IPS DF 6.9 (cell line): ENCODE results near the gene MT2A.
"Not testable (repeated sequence)": the region's sequence is repeated elsewhere in the genome, so short reads cannot be mapped to it uniquely, and the experiment has no call there.

ENCODE experiments used
- DNase-seq: peaks from one replicate; pipeline ENCODE4 v3.0.0-alpha.2; 2013; ENCODE audit warnings: low read depth, low spot score
- H3K27ac ChIP-seq: one replicate; pipeline ENCODE4 v1.5.1; 2013; ENCODE audit warnings: low read length, control low read depth
- H3K27me3 ChIP-seq: 2 replicates; pipeline ENCODE4 v1.6.1; 2013; ENCODE audit warnings: mild to moderate bottlenecking, low read length; ENCODE audit not compliant: control insufficient read depth, insufficient read depth
- H3K36me3 ChIP-seq: 2 replicates; pipeline ENCODE4 v1.6.1; 2013; ENCODE audit warnings: low read length; ENCODE audit not compliant: control insufficient read depth, insufficient read depth
- H3K4me1 ChIP-seq: 2 replicates; pipeline ENCODE4 v1.6.1; 2013; ENCODE audit warnings: low read length; ENCODE audit not compliant: control insufficient read depth, insufficient read depth
- H3K4me3 ChIP-seq: 2 replicates; pipeline ENCODE4 v1.5.1; 2013; ENCODE audit warnings: mild to moderate bottlenecking, low read length
- H3K9me3 ChIP-seq: 2 replicates; pipeline ENCODE4 v1.6.1; 2013; ENCODE audit warnings: low read length, inconsistent platforms; ENCODE audit not compliant: control insufficient read depth, insufficient read depth
- WGBS: extraction: QIAGEN DNeasy Blood & Tissue Kit; methylation state at CpG from one replicate; pipeline ENCODE4 v1.1.7; 2013; ENCODE audit warnings: mixed read lengths, missing lambda C conversion rate; ENCODE audit not compliant: insufficient read length, insufficient coverage; 5-methylcytosine and 5-hydroxymethylcytosine counted together

MT2A gene

DNA sequence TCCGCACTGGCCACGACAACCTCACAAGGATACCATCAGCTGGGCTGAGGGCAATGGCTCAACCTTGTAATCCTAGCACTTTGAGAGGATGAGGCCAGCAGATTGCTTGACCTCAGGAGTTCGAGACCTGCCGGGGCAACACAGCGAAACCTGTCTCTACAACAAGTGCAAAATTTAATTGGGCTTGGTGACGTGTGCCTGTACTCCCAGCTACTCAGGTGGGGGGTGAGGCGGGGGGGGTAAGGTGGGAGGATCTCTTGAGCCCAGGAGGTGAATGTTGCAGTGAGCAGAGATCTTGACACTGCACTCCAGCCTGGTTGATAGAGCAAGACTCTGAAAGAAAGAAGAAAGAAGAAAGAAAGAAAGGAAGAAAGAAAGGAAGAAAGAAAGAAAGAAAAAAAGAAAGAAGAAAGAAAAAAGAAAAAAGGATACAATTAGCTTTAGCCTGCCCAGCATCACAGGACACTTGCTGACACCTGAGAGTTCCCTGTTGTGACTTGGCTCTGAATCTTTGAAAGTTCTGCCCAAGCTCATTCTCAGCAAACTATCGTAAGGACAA lies 12.0 kb downstream of the MT2A start:
- Histone ChIP-seq H3K36me3 (no peaks in the 10 kb centered on the region), H3K27ac (no peak overlapping the region), H3K4me1 (peaks cover 6% of the 10 kb centered on the region), H3K4me3 (no peak overlapping the region), H3K9me3 (no peaks in the 10 kb centered on the region), H3K27me3 (peaks cover 68% of the 10 kb centered on the region)
- no peak for DNase-seq
- no CpG with 5 or more reads among the region's 8 CpGs for WGBS

DNA sequence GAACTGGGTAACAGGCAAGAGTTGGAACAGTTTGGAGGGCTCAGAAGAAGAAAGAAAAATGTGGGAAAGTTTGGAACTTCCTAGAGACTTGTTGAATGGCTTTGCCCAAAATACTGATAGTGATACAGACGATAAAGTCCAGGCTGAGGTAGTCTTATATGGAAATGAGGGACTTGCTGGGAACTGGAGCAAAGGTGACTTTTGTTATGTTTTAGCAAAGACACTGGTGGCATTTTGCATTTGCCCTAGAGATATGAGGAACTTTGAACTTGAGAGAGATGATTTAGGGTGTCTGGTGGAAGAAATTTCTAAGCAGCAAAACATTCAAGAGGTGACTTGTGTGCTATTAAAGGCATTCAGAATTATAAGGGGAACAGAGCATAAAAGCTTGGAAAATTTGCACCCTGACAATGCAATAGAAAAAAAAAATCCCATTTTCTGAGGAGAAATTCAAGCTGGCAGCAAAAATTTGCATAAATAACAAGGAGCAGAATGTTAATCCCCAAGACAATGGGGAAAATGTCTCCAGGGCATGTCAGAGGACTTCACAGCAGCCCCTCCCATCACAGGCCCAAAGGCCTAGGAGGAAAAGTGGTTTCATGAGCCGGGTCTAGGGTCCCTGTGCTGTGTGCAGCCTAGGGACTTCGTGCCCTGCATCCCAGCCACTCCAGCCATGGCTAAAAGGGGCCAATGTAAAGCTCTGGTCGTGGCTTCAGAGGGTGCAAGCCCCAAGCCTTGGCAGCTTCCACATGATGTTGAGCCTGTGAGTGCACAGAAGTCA lies 13.5 kb downstream of the MT2A start:
- DNase-seq, H3K4me1 ChIP-seq, H3K9me3 ChIP-seq, H3K36me3 ChIP-seq, H3K27ac ChIP-seq, H3K4me3 ChIP-seq: not testable (repeated sequence)
- peaks cover 72% of the 10 kb centered on the region for H3K27me3 ChIP-seq
- no CpG with 5 or more reads among the region's 4 CpGs for WGBS

DNA sequence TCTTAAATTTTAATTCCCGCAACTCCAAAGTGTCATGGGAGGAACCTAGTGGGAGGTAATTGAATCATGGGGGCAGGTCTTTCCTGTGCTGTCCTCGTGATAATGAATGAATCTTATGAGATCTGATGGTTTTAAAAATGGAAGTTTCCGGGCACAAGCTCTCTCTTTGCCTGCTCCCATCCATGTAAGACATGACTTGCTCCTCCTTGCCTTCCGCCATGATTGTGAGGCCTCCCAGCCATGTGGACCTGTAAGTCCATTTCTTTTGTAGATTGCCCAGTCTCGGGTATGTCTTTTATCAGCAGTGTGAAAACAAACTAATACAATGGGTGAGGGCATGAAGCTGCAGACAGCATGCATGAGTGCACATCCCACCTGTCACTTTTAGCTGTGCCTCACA lies 14.8 kb downstream of the MT2A start:
- H3K4me1 ChIP-seq, H3K27ac ChIP-seq, H3K36me3 ChIP-seq, H3K9me3 ChIP-seq, DNase-seq, H3K4me3 ChIP-seq: not testable (repeated sequence)
- no CpG with 5 or more reads among the region's 5 CpGs for WGBS
- H3K27me3 ChIP-seq: peaks cover 63% of the 10 kb centered on the region

DNA sequence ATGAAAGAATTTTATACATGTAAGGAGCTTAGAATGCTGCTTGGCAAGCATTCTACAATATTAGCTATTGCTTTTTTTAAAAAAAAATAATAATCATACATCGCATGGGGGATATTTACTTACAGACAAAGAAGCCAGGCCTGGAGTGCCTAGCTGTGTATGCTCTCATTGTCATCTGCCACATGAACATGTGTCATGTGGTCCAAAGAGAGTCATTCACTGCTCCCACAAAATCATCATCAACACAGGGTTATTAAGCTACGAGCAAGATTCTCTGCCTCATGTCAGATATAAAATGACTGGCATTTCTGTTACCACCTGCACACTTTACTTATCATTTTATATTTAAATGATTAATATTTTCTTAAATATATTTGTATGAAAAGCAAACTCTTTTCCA lies 15.3 kb downstream of the MT2A start:
- no CpG with 5 or more reads among the region's 2 CpGs for WGBS
- peaks cover 61% of the 10 kb centered on the region for H3K27me3 ChIP-seq

DNA sequence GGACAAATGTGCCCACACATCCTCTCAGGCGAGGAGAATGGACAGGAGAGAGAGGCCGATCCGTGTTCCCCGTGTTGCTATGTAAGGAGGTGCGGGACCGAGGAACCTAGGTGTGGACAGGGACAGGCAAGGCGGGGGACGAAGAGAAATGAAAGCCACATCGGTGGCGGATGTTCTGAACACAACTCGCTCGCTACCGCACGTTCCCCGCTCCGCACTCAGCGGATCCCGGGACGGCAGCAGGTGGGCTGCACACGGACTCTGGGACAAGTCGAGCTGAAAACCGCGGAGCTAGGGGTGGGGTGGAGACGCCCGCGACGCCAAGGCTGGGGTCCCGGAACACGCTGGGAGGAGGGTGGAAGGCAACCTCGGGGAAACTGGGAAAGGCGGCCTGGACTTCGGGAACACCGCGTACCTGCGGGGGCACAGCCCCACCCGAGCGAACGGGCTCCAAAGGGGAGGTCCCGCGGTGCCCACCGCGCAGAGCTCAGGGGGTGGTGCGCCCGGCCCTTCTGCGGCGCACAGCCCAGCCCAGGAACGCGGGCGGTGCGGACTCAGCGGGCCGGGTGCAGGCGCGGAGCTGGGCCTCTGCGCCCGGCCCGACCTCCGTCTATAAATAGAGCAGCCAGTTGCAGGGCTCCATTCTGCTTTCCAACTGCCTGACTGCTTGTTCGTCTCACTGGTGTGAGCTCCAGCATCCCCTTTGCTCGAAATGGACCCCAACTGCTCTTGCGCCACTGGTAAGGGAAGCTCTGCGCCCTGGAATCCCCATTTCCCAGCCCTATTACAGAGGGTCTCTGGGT lies 17.0 kb downstream of the MT2A start, which contains the start of gene MT1E:
Gene MT1E, plus strand, starts transcription at position 642 of the 803 bp plus-strand sequence. Its CDS starts 71 bp downstream, at position 713.
- peaks cover 3% of the 10 kb centered on the region for H3K4me1 ChIP-seq
- H3K27ac ChIP-seq: no peak within 1 kb of the TSS
- WGBS: no CpG with 5 or more reads among the region's 62 CpGs
- H3K27me3 ChIP-seq: peaks cover 64% of the 10 kb centered on the region
- DNase-seq: no peak
- H3K36me3 ChIP-seq: no peaks in the 10 kb centered on the region
- no peaks in the 10 kb centered on the region for H3K9me3 ChIP-seq
- H3K4me3 ChIP-seq: peak within 1 kb of the TSS; percentile 19; the same call in 1 of the 2 replicates

More for the DNA sequence above, 15.3 kb downstream of the MT2A start:
- H3K36me3 ChIP-seq: no peaks in the 10 kb centered on the region
- H3K9me3 ChIP-seq: no peaks in the 10 kb centered on the region
- peaks cover 3% of the 10 kb centered on the region for H3K4me1 ChIP-seq
- no peak overlapping the region for H3K4me3 ChIP-seq
- no peak for DNase-seq
- H3K27ac ChIP-seq: no peak overlapping the region

DNA sequence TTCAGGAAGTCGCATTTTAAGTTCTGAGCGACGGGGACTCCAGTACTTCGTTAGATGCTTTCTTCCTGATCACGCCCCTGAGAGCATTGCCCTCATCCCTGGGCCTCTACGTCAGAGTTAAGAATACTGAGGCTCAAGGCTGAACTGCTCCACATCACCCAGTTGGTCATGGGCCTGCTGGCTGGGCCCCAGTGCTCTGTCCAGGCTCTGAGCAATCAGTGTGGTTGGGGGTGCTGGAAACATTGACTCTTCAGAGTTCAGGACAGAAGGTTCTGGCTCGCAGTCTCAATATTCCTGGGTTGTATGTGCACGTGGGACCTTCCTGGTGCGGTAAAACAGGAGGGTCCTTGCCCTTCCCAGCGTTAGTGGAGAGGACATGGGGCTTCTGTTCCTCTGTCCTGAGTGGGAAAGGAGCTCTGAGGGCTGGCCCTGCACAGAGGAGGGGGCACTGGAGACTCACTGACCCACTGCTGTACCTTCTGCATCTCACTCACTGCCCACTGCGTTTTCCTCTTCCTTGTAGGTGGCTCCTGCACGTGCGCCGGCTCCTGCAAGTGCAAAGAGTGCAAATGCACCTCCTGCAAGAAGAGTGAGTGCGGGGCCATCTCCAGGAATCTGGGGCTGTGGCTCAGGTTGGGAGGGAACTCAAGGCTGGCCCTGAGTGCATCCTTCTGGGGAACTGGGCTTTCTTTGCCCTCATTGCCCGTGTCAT lies 17.7 kb downstream of the MT2A start:
- Histone ChIP-seq H3K27me3 (peaks cover 68% of the 10 kb centered on the region), H3K4me3 (no peak overlapping the region; the same call in 1 of the 2 replicates), H3K27ac (no peak overlapping the region), H3K4me1 (peaks cover 3% of the 10 kb centered on the region), H3K9me3 (no peaks in the 10 kb centered on the region), H3K36me3 (no peaks in the 10 kb centered on the region)
- no peak for DNase-seq
- no CpG with 5 or more reads among the region's 16 CpGs for WGBS

DNA sequence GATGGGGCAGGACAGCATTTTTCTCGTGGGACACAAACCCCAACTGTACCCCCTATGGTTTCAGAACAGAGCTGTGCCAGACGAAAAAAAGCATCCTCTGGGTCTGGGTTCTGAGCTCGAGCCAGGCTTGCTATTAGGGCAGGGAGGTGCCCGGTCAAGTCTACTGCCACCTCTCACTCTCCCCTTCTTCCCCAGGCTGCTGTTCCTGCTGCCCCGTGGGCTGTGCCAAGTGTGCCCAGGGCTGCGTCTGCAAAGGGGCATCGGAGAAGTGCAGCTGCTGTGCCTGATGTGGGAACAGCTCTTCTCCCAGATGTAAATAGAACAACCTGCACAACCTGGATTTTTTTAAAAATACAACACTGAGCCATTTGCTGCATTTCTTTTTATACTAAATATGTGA lies 18.3 kb downstream of the MT2A start:
- WGBS: no CpG with 5 or more reads among the region's 7 CpGs
- DNase-seq: no peak
- H3K4me3 ChIP-seq: no peak overlapping the region

DNA sequence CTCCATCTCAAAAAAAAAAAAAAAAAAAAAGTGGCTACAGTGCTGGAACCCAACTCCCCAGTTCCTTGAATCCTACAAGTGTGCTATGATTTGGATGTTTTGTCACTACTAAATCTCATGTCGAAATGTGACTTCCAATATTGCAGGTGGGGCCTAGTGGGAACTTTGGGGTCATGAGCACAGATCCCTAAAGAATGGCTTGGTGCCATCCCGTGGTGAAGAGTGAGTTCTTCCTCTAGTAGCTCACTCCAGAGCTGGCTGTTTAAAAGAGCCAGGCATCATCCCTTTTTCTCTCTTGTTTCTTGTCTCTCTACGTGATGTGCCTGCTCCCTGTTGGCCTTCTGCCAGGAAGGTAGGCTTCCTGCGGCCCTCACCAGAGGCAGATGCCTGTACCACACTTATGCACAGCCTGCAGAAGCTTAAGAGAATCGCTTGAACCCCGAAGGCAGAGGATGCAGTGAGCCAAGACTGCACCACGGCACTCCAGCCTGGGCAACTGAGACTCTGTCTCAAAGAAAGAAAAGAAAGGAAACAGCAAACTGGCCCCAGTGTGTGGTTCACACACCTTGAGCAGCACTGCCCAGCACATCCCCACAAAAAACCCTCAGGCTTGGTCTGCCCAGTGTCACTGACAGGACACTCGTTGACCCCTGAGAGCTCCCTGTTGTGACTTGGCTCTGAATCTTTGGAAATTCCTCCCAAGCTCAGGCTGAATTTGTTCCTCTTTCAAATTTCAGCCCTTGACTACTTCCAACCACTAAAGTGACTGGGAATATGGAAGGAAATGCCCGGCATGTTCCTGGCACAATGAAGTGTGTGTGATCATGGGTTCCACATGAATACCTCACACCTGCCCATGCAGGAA lies 20.3 kb downstream of the MT2A start:
- H3K27ac ChIP-seq: no peak overlapping the region
- H3K27me3 ChIP-seq: peaks cover 85% of the 10 kb centered on the region

More for the DNA sequence above, 18.3 kb downstream of the MT2A start:
- H3K27me3 ChIP-seq: peaks cover 74% of the 10 kb centered on the region
- peaks cover 3% of the 10 kb centered on the region for H3K4me1 ChIP-seq
- no peaks in the 10 kb centered on the region for H3K9me3 ChIP-seq
- no peak overlapping the region for H3K27ac ChIP-seq
- H3K36me3 ChIP-seq: no peaks in the 10 kb centered on the region

DNA sequence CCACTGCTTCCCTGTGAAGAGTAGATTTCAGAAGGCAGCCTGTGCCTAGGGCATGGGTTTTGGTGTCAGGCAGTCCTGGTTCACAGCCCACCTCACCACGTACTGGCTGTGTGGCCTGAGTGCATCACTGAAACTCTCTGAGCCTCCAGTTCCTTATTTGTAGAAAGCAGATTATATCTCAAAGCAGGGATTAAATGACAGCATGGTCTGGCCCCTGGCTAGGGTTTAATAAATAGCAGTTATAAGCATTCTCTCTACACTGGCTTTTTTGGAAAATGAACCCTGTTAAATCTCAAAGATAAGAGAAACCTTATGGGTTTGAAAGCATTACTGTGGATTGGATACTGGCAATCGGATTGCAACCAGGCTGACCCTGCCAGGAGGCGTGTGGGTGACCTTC lies 21.1 kb downstream of the MT2A start:
- H3K4me1 ChIP-seq: peaks cover 3% of the 10 kb centered on the region
- H3K27me3 ChIP-seq: peaks cover 88% of the 10 kb centered on the region
- no peak overlapping the region for H3K27ac ChIP-seq
- no peaks in the 10 kb centered on the region for H3K36me3 ChIP-seq
- WGBS: no CpG with 5 or more reads among the region's 3 CpGs
- H3K9me3 ChIP-seq: no peaks in the 10 kb centered on the region
- no peak overlapping the region for H3K4me3 ChIP-seq
- no peak for DNase-seq

More for the DNA sequence above, 20.3 kb downstream of the MT2A start:
- Histone ChIP-seq H3K9me3 (no peaks in the 10 kb centered on the region), H3K4me3 (no peak overlapping the region), H3K4me1 (peaks cover 3% of the 10 kb centered on the region), H3K36me3 (no peaks in the 10 kb centered on the region)
- no CpG with 5 or more reads among the region's 9 CpGs for WGBS
- DNase-seq: no peak
